GM12865 (cell line): Measurements from ENCODE around the gene CAP2.

ENCODE experiments used
- DNase-seq: peaks from one replicate; pipeline ENCODE4 v3.0.0; 2010; ENCODE audit warnings: low read depth
- H3K4me3 ChIP-seq: 2 replicates; pipeline ENCODE4 v1.5.1; 2011; ENCODE audit warnings: mild to moderate bottlenecking, low read depth, low read length, control low read depth
- CTCF ChIP-seq: IDR thresholded peaks from 2 replicates; pipeline ENCODE4 v1.5.1; 2011; ENCODE audit warnings: low read length, control low read depth, low read depth, inconsistent platforms; ENCODE audit not compliant: insufficient read depth; ENCODE audit errors: missing control alignments

CAP2 gene

GRCh38 chr6:17505062-17505476, 111.7 kb downstream of the CAP2 start:
- DNase-seq, result peak; percentile 5
- peak; percentile 14 for TF ChIP-seq CTCF
- H3K4me3 ChIP-seq, result no peak overlapping the region

- no peak for TF ChIP-seq CTCF
- no peak overlapping the region for H3K4me3 ChIP-seq
- DNase-seq, result no peak
These were observed 112.4 kb downstream of the CAP2 start for GRCh38 chr6:17505767-17506280.

GRCh38 chr6:17506531-17506930, 113.1 kb downstream of the CAP2 start:
- no peak for TF ChIP-seq CTCF
- no peak overlapping the region for H3K4me3 ChIP-seq
- no peak for DNase-seq

- H3K4me3 ChIP-seq, result no peak overlapping the region
- TF ChIP-seq CTCF, result no peak
- DNase-seq, result no peak
These were observed 113.6 kb downstream of the CAP2 start for GRCh38 chr6:17506962-17507361.

- DNase-seq, result no peak
- no peak overlapping the region for H3K4me3 ChIP-seq
- TF ChIP-seq CTCF, result no peak
These were observed 117.7 kb downstream of the CAP2 start for GRCh38 chr6:17511084-17511483.

GRCh38 chr6:17511580-17511979, 118.2 kb downstream of the CAP2 start:
- H3K4me3 ChIP-seq, result no peak overlapping the region
- DNase-seq, result no peak
- no peak for TF ChIP-seq CTCF

- TF ChIP-seq CTCF, result no peak
- H3K4me3 ChIP-seq, result no peak overlapping the region
- no peak for DNase-seq
These were observed 125.7 kb downstream of the CAP2 start for GRCh38 chr6:17519120-17519519.
